Thoracic aorta (tissue), 2 donors: ENCODE data around the gene WFDC8. TPM values are rescaled to one million over a fixed set of nuclear protein-coding genes. Genes with fewer than 3 reads are reported as not detected.

Experiments used
- ATAC-seq: fragments of 150-250 bp; one replicate; pipeline ENCODE4 v1.8.0; 2017; ENCODE audit warnings: low read depth; ENCODE audit not compliant: insufficient number of reproducible peaks, low FRiP score
- DNase-seq: peaks from one replicate; pipeline ENCODE4 v3.0.0-alpha.2; 2020; ENCODE audit warnings: low spot score
- H3K27ac ChIP-seq, 2 donors: fragments of 200-600 bp; sonication (generic); 1 replicate in 1 of 2; 2 replicates in 1 of 2; pipeline ENCODE4 v1.5.1; 2016; ENCODE audit warnings: mild to moderate bottlenecking in 2 of 2, moderate library complexity in 2 of 2
- H3K27me3 ChIP-seq: fragments of 200-600 bp; sonication (generic); replicated peaks from 2 replicates; pipeline ENCODE4 v1.6.0; 2016; ENCODE audit warnings: mild to moderate bottlenecking; ENCODE audit not compliant: insufficient read depth
- H3K36me3 ChIP-seq: fragments of 200-600 bp; sonication (generic); one replicate; pipeline ENCODE4 v1.5.1; 2016
- H3K4me1 ChIP-seq, 2 donors: fragments of 200-600 bp; sonication (generic); 1 replicate in 1 of 2; 2 replicates in 1 of 2; pipeline versions ENCODE4 v1.5.1 to v1.6.0; 2016; ENCODE audit warnings: low read depth in 2 of 2, mild to moderate bottlenecking in 1 of 2; ENCODE audit not compliant: control insufficient read depth in 1 of 2
- H3K4me3 ChIP-seq: fragments of 200-600 bp; sonication (generic); 2 replicates; pipeline ENCODE4 v1.5.1; 2016; ENCODE audit warnings: mild to moderate bottlenecking
- H3K9me3 ChIP-seq: fragments of 200-600 bp; sonication (generic); 2 replicates; pipeline ENCODE4 v1.5.1; 2016
- CTCF ChIP-seq: fragments of 200-600 bp; sonication (generic); IDR thresholded peaks from one replicate; pipeline ENCODE4 v1.5.1; 2019; ENCODE audit warnings: antibody characterized with exemption
- total RNA-seq, 2 donors: library from RNA; depleted of rRNA; stranded (reverse); fragments of >200 nt; gene quantifications; one replicate each; pipeline versions ENCODE4 v1.1.0 to v1.2.3, GENCODE V29; 2016

The WFDC8 gene
- total RNA-seq, 2 donors from 2014 or later, result not detected

DNA sequence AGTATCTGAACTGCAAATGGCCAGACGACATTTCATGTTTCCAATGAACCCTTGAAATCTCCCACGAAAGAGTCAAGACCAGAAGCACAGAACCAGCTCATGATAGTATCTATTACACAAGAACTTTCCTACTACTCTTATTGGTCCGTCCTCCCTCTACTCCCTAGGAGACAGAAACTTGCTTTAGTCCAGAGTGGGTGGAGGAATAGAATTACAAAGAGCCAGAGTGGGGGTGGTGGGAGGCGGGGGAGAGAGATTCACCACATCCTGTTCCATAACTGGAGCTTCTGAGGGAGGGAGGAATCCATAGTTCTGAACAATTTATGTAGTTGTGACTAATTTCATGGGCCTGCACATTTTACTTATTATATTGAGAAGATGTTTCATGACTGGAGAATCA lies 32.0 kb upstream of the WFDC8 start:
- Histone ChIP-seq H3K27ac (no peak overlapping the region), H3K4me1 (no peaks in the 10 kb centered on the region), H3K9me3 (no peaks in the 10 kb centered on the region), H3K36me3 (no peaks in the 10 kb centered on the region), H3K4me3 (no peak overlapping the region), H3K27me3 (no peaks in the 10 kb centered on the region)
- no peak for TF ChIP-seq CTCF
- DNase-seq, result no peak
- no peak for ATAC-seq

DNA sequence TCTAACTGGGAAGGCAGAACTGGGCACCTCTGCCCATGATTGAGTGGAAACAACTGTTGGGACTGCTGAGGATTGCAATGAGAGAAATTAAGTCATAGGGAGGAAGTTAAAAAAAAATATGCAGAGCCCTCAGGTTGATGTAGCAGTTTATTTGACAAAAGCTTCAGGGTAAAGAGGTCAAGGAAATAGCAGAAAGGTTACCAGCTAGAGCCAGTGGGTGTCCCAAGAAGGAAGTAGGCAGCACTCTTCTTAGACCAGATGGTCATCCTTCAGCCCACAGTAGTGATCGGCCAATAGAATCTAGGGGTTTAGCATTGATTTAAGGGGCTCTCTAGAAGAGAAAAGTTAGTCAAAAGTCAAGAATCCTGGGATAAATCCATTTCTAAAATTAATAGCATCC lies 28.7 kb upstream of the WFDC8 start:
- ATAC-seq, result no peak
- no peak for DNase-seq

DNA sequence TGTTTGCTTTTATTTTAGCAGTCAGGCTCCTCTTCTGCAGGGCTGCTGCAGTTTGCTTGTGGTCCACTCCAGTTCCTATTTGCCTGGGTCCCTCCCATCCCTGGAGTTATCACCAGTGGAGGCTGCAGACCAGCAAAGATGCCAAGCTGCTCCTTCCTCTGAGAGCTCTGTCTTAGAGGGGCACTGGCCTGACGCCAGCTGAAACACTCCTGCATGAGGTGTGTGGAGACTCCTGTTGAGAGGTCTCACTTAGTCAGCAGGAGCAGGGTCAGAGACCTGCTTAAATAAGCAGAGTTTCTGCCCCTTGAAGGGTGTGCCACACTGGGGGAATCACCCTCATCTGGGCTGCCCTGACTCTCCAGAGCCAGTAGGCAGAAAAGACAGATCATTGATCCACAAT lies 16.2 kb upstream of the WFDC8 start:
- H3K36me3 ChIP-seq, result no peaks in the 10 kb centered on the region
- H3K4me1 ChIP-seq, result no peaks in the 10 kb centered on the region
- no peaks in the 10 kb centered on the region for H3K27me3 ChIP-seq
- DNase-seq (no peak), ATAC-seq (no peak)
- no peak for TF ChIP-seq CTCF
- H3K4me3 ChIP-seq, result no peak overlapping the region
- H3K9me3 ChIP-seq, result no peaks in the 10 kb centered on the region
- no peak overlapping the region for H3K27ac ChIP-seq

More for the DNA sequence above, 28.7 kb upstream of the WFDC8 start:
- Histone ChIP-seq H3K36me3 (no peaks in the 10 kb centered on the region), H3K27me3 (no peaks in the 10 kb centered on the region), H3K9me3 (peaks cover 4% of the 10 kb centered on the region), H3K27ac (no peak overlapping the region), H3K4me3 (no peak overlapping the region), H3K4me1 (no peaks in the 10 kb centered on the region)
- TF ChIP-seq CTCF, result no peak

- H3K4me1 ChIP-seq, result no peaks in the 10 kb centered on the region
- no peaks in the 10 kb centered on the region for H3K27me3 ChIP-seq
- H3K36me3 ChIP-seq, result no peaks in the 10 kb centered on the region
- no peaks in the 10 kb centered on the region for H3K9me3 ChIP-seq
- ATAC-seq (no peak), DNase-seq (no peak)
- no peak overlapping the region for H3K27ac ChIP-seq
- TF ChIP-seq CTCF, result no peak
- no peak overlapping the region for H3K4me3 ChIP-seq
These were observed 14.4 kb upstream of the WFDC8 start for GRCh38 chr20:45593498-45593897.

GRCh38 chr20:45592574-45593189 lies 13.6 kb upstream of the WFDC8 start:
- no peak for TF ChIP-seq CTCF
- DNase-seq (no peak), ATAC-seq (no peak)
- Histone ChIP-seq H3K4me3 (no peak overlapping the region), H3K9me3 (no peaks in the 10 kb centered on the region), H3K27ac (no peak overlapping the region), H3K27me3 (no peaks in the 10 kb centered on the region), H3K4me1 (no peaks in the 10 kb centered on the region), H3K36me3 (no peaks in the 10 kb centered on the region)
